TTC549 (cell line): ENCODE results near the gene ST3GAL4.

Experiments used
- FAIRE-seq: peaks from 2 replicates; lab custom pipeline; 2012; peaks lifted over from hg19 to GRCh38; lab: Jason Lieb, UNC

ST3GAL4 gene

GRCh38 chr11:126426820-126427749 lies 71.6 kb downstream of the ST3GAL4 start:
- FAIRE-seq: no peak

- FAIRE-seq: no peak
Measured at GRCh38 chr11:126430581-126431335, 75.3 kb downstream of the ST3GAL4 start.

- no peak for FAIRE-seq
Measured at GRCh38 chr11:126431401-126432064, 76.0 kb downstream of the ST3GAL4 start.

- no peak for FAIRE-seq
Measured at GRCh38 chr11:126432065-126432461, 76.6 kb downstream of the ST3GAL4 start.

GRCh38 chr11:126432525-126432924 lies 77.0 kb downstream of the ST3GAL4 start:
- FAIRE-seq: no peak

GRCh38 chr11:126433244-126433846 lies 77.9 kb downstream of the ST3GAL4 start:
- no peak for FAIRE-seq

- FAIRE-seq: no peak
Measured at GRCh38 chr11:126433989-126434949, 78.8 kb downstream of the ST3GAL4 start.

GRCh38 chr11:126434950-126435335 lies 79.5 kb downstream of the ST3GAL4 start:
- FAIRE-seq: no peak

- FAIRE-seq: no peak
Measured at GRCh38 chr11:126436209-126436755, 80.8 kb downstream of the ST3GAL4 start.

GRCh38 chr11:126437731-126438130 lies 82.2 kb downstream of the ST3GAL4 start:
- FAIRE-seq: no peak

GRCh38 chr11:126438272-126438671 lies 82.8 kb downstream of the ST3GAL4 start:
- no peak for FAIRE-seq

- FAIRE-seq: no peak
Measured at GRCh38 chr11:126438691-126439090, 83.2 kb downstream of the ST3GAL4 start.

- FAIRE-seq: no peak
Measured at GRCh38 chr11:126440276-126440675, 84.8 kb downstream of the ST3GAL4 start.

GRCh38 chr11:126440792-126441514 lies 85.5 kb downstream of the ST3GAL4 start:
- no peak for FAIRE-seq

GRCh38 chr11:126443120-126443519 lies 87.6 kb downstream of the ST3GAL4 start:
- FAIRE-seq: no peak

- FAIRE-seq: no peak
Measured at GRCh38 chr11:126444072-126444471, 88.6 kb downstream of the ST3GAL4 start.

GRCh38 chr11:126446581-126446980 lies 91.1 kb downstream of the ST3GAL4 start:
- no peak for FAIRE-seq

- FAIRE-seq: no peak
Measured at GRCh38 chr11:126450198-126450597, 94.7 kb downstream of the ST3GAL4 start.

GRCh38 chr11:126450806-126451205 lies 95.3 kb downstream of the ST3GAL4 start:
- FAIRE-seq: no peak

GRCh38 chr11:126451211-126451802 lies 95.8 kb downstream of the ST3GAL4 start:
- no peak for FAIRE-seq
